ENCODE measurements around the gene CNN2.

Gene CNN2

GRCh38 chr19:1076046-1076386, 49.6 kb downstream of the CNN2 start:
- Histone ChIP-seq H2AFZ (ENCODE audit: low read length) (no peak overlapping the region), H3F3A (ENCODE audit: insufficient read depth, low read length) (peaks cover 37% of the 10 kb centered on the region), H3K4me1 (ENCODE audit: low read length) (peaks cover 20% of the 10 kb centered on the region), H3K27ac (ENCODE audit: low read length) (peak overlapping the region; percentile 80; the same call in 1 of the 2 replicates), H4K20me1 (ENCODE audit: insufficient read depth, low read length) (0 out of 2 replicates have a peak, but pooled peaks cover 5% of the 10 kb centered on the region), H3K79me2 (ENCODE audit: low read length) (peaks cover 80% of the 10 kb centered on the region), H3K4me3 (ENCODE audit: low read length) (no peak overlapping the region), H3K4me2 (ENCODE audit: low read depth, low read length) (no peak overlapping the region; the same call in 1 of the 2 replicates), H3K27me3 (replicated peaks; ENCODE audit: insufficient read depth, low read length) (no peaks in the 10 kb centered on the region), H3K9me3 (replicated peaks; ENCODE audit: insufficient read depth, low read length) (no peaks in the 10 kb centered on the region), H3K36me3 (replicated peaks; ENCODE audit: insufficient read depth, low read length) (peaks cover 20% of the 10 kb centered on the region), H3K9ac (ENCODE audit: low read length) (no peak overlapping the region), H3K9me2 (replicated peaks; ENCODE audit: insufficient read depth, low read length) (no peaks in the 10 kb centered on the region)
- TF ChIP-seq EZH2 (optimal IDR thresholded peaks at IDR 0.05; ENCODE audit: low read depth, low read length) (no peak), EZH2phosphoT487 (IDR thresholded peaks at IDR 0.05; ENCODE audit: low read length) (no peak)
- TF ChIP-seq, protein P1, sequence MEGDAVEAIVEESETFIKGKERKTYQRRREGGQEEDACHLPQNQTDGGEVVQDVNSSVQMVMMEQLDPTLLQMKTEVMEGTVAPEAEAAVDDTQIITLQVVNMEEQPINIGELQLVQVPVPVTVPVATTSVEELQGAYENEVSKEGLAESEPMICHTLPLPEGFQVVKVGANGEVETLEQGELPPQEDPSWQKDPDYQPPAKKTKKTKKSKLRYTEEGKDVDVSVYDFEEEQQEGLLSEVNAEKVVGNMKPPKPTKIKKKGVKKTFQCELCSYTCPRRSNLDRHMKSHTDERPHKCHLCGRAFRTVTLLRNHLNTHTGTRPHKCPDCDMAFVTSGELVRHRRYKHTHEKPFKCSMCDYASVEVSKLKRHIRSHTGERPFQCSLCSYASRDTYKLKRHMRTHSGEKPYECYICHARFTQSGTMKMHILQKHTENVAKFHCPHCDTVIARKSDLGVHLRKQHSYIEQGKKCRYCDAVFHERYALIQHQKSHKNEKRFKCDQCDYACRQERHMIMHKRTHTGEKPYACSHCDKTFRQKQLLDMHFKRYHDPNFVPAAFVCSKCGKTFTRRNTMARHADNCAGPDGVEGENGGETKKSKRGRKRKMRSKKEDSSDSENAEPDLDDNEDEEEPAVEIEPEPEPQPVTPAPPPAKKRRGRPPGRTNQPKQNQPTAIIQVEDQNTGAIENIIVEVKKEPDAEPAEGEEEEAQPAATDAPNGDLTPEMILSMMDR (IDR thresholded peaks at IDR 0.05; ENCODE audit: low read length) = no peak
- DNase-seq = no peak

DNA sequence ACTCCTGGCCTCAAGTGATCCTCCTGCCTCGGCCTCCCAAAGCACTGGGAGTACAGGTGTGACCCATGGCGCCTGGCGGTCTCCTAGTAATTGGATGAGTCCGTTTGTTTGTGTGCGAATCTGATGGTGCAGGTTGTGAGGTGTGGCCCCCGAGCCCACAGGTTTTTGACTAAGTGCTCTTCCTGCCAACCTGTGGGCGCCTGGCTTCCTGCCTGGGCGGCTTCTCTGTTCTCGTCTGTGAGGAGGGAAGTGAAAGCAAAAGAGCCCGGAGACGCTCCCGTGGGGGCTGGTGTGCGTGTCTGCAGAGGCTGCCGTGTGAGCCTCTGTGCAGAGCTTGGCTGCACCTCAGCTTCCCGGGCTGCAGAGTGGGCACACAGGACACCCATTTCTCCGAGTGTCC, 50.5 kb downstream of the CNN2 start:
- peak overlapping the region; percentile 80; the same call in 1 of the 2 replicates for H3K27ac ChIP-seq (ENCODE audit: low read length)
- H4K20me1 ChIP-seq (ENCODE audit: insufficient read depth, low read length) = 0 out of 2 replicates have a peak, but pooled peaks cover 5% of the 10 kb centered on the region
- peak; percentile 98 for DNase-seq

DNA sequence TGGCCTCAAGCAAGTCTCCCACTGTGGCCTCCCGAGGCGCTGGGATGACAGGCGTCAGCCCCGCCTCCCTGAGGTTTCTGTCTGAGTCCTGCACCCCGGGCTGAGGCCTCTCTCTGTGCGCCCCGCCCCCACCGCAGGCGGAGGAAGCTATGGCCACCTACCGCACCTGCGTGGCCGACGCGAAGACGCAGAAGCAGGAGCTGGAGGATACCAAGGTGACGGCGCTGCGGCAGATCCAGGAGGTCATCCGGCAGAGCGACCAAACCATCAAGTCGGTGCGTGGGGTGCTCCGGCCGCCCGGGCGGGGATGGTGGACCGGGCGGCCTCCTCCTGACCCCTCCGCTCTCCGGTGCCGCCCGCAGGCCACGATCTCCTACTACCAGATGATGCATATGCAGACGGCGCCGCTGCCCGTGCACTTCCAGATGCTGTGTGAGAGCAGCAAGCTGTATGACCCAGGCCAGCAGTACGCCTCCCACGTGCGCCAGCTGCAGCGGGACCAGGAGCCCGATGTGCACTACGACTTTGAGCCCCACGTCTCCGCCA, 53.2 kb downstream of the CNN2 start:
- H3K9ac ChIP-seq (ENCODE audit: low read length) = no peak overlapping the region
- 0 out of 2 replicates have a peak, but pooled peaks cover 4% of the 10 kb centered on the region for H4K20me1 ChIP-seq (ENCODE audit: insufficient read depth, low read length)
- no peak overlapping the region for H3K4me2 ChIP-seq (ENCODE audit: low read depth, low read length)
- no peaks in the 10 kb centered on the region for H3K9me3 ChIP-seq (replicated peaks; ENCODE audit: insufficient read depth, low read length)
- no peak overlapping the region for H2AFZ ChIP-seq (ENCODE audit: low read length)
- H3K4me1 ChIP-seq (ENCODE audit: low read length) = peaks cover 20% of the 10 kb centered on the region
- H3K27ac ChIP-seq (ENCODE audit: low read length) = no peak overlapping the region
- peaks cover 44% of the 10 kb centered on the region for H3F3A ChIP-seq (ENCODE audit: insufficient read depth, low read length)
- TF ChIP-seq EZH2 (optimal IDR thresholded peaks at IDR 0.05; ENCODE audit: low read depth, low read length) (no peak), EZH2phosphoT487 (IDR thresholded peaks at IDR 0.05; ENCODE audit: low read length) (no peak)
- TF ChIP-seq, protein P1 (IDR thresholded peaks at IDR 0.05; ENCODE audit: low read length) = no peak
- no peak overlapping the region for H3K4me3 ChIP-seq (ENCODE audit: low read length)
- no peak for DNase-seq
- H3K27me3 ChIP-seq (replicated peaks; ENCODE audit: insufficient read depth, low read length) = no peaks in the 10 kb centered on the region
- no peaks in the 10 kb centered on the region for H3K9me2 ChIP-seq (replicated peaks; ENCODE audit: insufficient read depth, low read length)
- peaks cover 67% of the 10 kb centered on the region for H3K79me2 ChIP-seq (ENCODE audit: low read length)
- H3K36me3 ChIP-seq (replicated peaks; ENCODE audit: insufficient read depth, low read length) = peaks cover 24% of the 10 kb centered on the region

More for the DNA sequence above, 50.5 kb downstream of the CNN2 start:
- H3K9me2 ChIP-seq (replicated peaks; ENCODE audit: insufficient read depth, low read length) = no peaks in the 10 kb centered on the region
- TF ChIP-seq EZH2 (optimal IDR thresholded peaks at IDR 0.05; ENCODE audit: low read depth, low read length) (no peak), EZH2phosphoT487 (IDR thresholded peaks at IDR 0.05; ENCODE audit: low read length) (no peak)
- TF ChIP-seq, protein P1 (IDR thresholded peaks at IDR 0.05; ENCODE audit: low read length) = no peak
- no peaks in the 10 kb centered on the region for H3K27me3 ChIP-seq (replicated peaks; ENCODE audit: insufficient read depth, low read length)
- H3K4me2 ChIP-seq (ENCODE audit: low read depth, low read length) = peak overlapping the region; percentile 66; the same call in 1 of the 2 replicates
- H3K79me2 ChIP-seq (ENCODE audit: low read length) = peaks cover 83% of the 10 kb centered on the region
- peaks cover 20% of the 10 kb centered on the region for H3K4me1 ChIP-seq (ENCODE audit: low read length)
- peak overlapping the region; percentile 13; the same call in 1 of the 2 replicates for H3K9ac ChIP-seq (ENCODE audit: low read length)
- peak overlapping the region; percentile 14; the same call in 1 of the 2 replicates for H3K4me3 ChIP-seq (ENCODE audit: low read length)
- peaks cover 35% of the 10 kb centered on the region for H3F3A ChIP-seq (ENCODE audit: insufficient read depth, low read length)
- H2AFZ ChIP-seq (ENCODE audit: low read length) = no peak overlapping the region
- no peaks in the 10 kb centered on the region for H3K9me3 ChIP-seq (replicated peaks; ENCODE audit: insufficient read depth, low read length)
- peaks cover 20% of the 10 kb centered on the region for H3K36me3 ChIP-seq (replicated peaks; ENCODE audit: insufficient read depth, low read length)

Data from MM.1S (cell line).